ENCODE data around the gene UBN2.
"Not testable (repeated sequence)": the region's sequence is repeated elsewhere in the genome, so short reads cannot be mapped to it uniquely, and the experiment has no call there.

Gene UBN2

GRCh38 chr7:139230774-139231512 lies at the start of gene UBN2:
UBN2 (plus strand) TSS chr7:139231237; CDS start chr7:139231485, 248 bp downstream.
- peak; percentile 96 for DNase-seq

GRCh38 chr7:139181404-139181803 lies 49.6 kb upstream of the UBN2 start:
- no peak for DNase-seq

GRCh38 chr7:139182363-139182762 lies 48.7 kb upstream of the UBN2 start:
- no peak for DNase-seq

GRCh38 chr7:139183251-139183650 lies 47.8 kb upstream of the UBN2 start:
- DNase-seq = no peak

- DNase-seq = no peak
Observed at GRCh38 chr7:139183878-139184338, 47.1 kb upstream of the UBN2 start.

GRCh38 chr7:139186146-139186545 lies 44.9 kb upstream of the UBN2 start:
- DNase-seq = no peak

GRCh38 chr7:139189357-139189756 lies 41.7 kb upstream of the UBN2 start:
- no peak for DNase-seq

- no peak for DNase-seq
Observed at GRCh38 chr7:139192014-139192706, 38.9 kb upstream of the UBN2 start.

GRCh38 chr7:139200382-139200781 lies 30.7 kb upstream of the UBN2 start:
- DNase-seq = no peak

- DNase-seq = no peak
Observed at GRCh38 chr7:139203992-139204391, 27.0 kb upstream of the UBN2 start.

GRCh38 chr7:139205843-139206242 lies 25.2 kb upstream of the UBN2 start:
- DNase-seq = no peak

- no peak for DNase-seq
Observed at GRCh38 chr7:139212133-139212532, 18.9 kb upstream of the UBN2 start.

- DNase-seq = not testable (repeated sequence)
Observed at GRCh38 chr7:139213489-139213888, 17.5 kb upstream of the UBN2 start.

GRCh38 chr7:139218173-139218572 lies 12.9 kb upstream of the UBN2 start:
- DNase-seq = no peak

GRCh38 chr7:139224219-139224618 lies 6.8 kb upstream of the UBN2 start:
- DNase-seq = no peak

GRCh38 chr7:139224836-139225235 lies 6.2 kb upstream of the UBN2 start:
- not testable (repeated sequence) for DNase-seq

- not testable (repeated sequence) for DNase-seq
Observed at GRCh38 chr7:139225286-139226157, 5.5 kb upstream of the UBN2 start.

GRCh38 chr7:139226158-139226515 lies 4.9 kb upstream of the UBN2 start:
- DNase-seq = not testable (repeated sequence)

GRCh38 chr7:139226988-139227488 lies 4.0 kb upstream of the UBN2 start:
- DNase-seq = not testable (repeated sequence)

GRCh38 chr7:139230023-139230422 lies 1.0 kb upstream of the UBN2 start:
- no peak for DNase-seq

- DNase-seq = no peak
Observed at GRCh38 chr7:139230484-139230773, 608 bp upstream of the UBN2 start.

GRCh38 chr7:139231513-139232376 lies 708 bp downstream of the UBN2 start:
- DNase-seq = peak; percentile 65

- DNase-seq = no peak
Observed at GRCh38 chr7:139232377-139232717, 1.3 kb downstream of the UBN2 start.

All from NCI-H146 (cell line).